ENCODE data around the gene ZFYVE21. TPM values are rescaled to one million over a fixed set of nuclear protein-coding genes. Genes with fewer than 3 reads are reported as not detected.

The ZFYVE21 gene
- total RNA-seq, 3 donors from 2014 or later, result 49.9 to 67.1 (median 60.9) TPM

- Histone ChIP-seq H3K36me3 (ENCODE audit: low read depth) (peaks cover 4% of the 10 kb centered on the region), H3K4me1 (ENCODE audit: low read depth) (peaks cover 27% of the 10 kb centered on the region), H3K4me3 (no peak overlapping the region), H3K9me3 (no peaks in the 10 kb centered on the region)
- intact Hi-C loops (cut with DNase I, micrococcal nuclease), result no loop called here
- ATAC-seq, result no peak
- DNase-seq, result no peak
- TF ChIP-seq, protein P1, sequence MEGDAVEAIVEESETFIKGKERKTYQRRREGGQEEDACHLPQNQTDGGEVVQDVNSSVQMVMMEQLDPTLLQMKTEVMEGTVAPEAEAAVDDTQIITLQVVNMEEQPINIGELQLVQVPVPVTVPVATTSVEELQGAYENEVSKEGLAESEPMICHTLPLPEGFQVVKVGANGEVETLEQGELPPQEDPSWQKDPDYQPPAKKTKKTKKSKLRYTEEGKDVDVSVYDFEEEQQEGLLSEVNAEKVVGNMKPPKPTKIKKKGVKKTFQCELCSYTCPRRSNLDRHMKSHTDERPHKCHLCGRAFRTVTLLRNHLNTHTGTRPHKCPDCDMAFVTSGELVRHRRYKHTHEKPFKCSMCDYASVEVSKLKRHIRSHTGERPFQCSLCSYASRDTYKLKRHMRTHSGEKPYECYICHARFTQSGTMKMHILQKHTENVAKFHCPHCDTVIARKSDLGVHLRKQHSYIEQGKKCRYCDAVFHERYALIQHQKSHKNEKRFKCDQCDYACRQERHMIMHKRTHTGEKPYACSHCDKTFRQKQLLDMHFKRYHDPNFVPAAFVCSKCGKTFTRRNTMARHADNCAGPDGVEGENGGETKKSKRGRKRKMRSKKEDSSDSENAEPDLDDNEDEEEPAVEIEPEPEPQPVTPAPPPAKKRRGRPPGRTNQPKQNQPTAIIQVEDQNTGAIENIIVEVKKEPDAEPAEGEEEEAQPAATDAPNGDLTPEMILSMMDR (IDR thresholded peaks at IDR 0.05), result no peak
These were observed 1.3 kb downstream of the ZFYVE21 start for GRCh38 chr14:103716899-103717411.

DNA sequence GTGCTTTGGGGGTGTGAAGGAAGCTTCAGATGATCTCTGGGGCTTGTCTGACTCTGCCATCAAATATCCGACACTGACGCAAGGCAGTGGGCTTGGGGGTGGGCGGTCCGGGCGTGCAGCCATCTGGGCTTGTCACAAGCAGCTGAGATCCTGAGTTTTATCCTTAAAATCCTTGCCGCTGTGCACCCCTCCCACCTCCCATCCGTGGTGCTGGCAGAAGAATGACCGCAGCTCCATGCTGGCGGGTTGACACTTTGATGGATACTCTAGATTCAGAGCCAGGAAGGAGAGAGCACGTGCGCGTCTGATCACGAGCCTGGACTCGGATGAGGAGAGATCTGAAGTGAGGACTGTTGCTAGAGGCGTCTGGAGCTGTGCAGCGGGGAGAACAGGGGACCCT is 3.0 kb downstream of the ZFYVE21 start:
- TF ChIP-seq, protein P1 (IDR thresholded peaks at IDR 0.05), result no peak
- Histone ChIP-seq H3K36me3 (ENCODE audit: low read depth) (peaks cover 4% of the 10 kb centered on the region), H3K9me3 (no peaks in the 10 kb centered on the region), H3K4me1 (ENCODE audit: low read depth) (peaks cover 23% of the 10 kb centered on the region), H3K4me3 (no peak overlapping the region)
- intact Hi-C loops (cut with DNase I, micrococcal nuclease), result no loop called here
- ATAC-seq (no peak), DNase-seq (no peak)

- no peaks in the 10 kb centered on the region for H3K9me3 ChIP-seq
- H3K4me3 ChIP-seq, result no peak overlapping the region
- intact Hi-C loops (cut with DNase I, micrococcal nuclease), result no loop called here
- no peak for DNase-seq
- peaks cover 4% of the 10 kb centered on the region for H3K36me3 ChIP-seq (ENCODE audit: low read depth)
- peaks cover 18% of the 10 kb centered on the region for H3K4me1 ChIP-seq (ENCODE audit: low read depth)
- TF ChIP-seq, protein P1 (IDR thresholded peaks at IDR 0.05), result no peak
- no peak for ATAC-seq
These were observed 4.1 kb downstream of the ZFYVE21 start for GRCh38 chr14:103719751-103720150.

GRCh38 chr14:103721334-103722120 is 5.9 kb downstream of the ZFYVE21 start:
- Histone ChIP-seq H3K4me1 (ENCODE audit: low read depth) (peaks cover 15% of the 10 kb centered on the region), H3K9me3 (no peaks in the 10 kb centered on the region), H3K4me3 (no peak overlapping the region), H3K36me3 (ENCODE audit: low read depth) (no peaks in the 10 kb centered on the region)
- ATAC-seq (no peak), DNase-seq (no peak)
- intact Hi-C loops (cut with DNase I, micrococcal nuclease), result no loop called here
- TF ChIP-seq, protein P1 (IDR thresholded peaks at IDR 0.05), result no peak

DNA sequence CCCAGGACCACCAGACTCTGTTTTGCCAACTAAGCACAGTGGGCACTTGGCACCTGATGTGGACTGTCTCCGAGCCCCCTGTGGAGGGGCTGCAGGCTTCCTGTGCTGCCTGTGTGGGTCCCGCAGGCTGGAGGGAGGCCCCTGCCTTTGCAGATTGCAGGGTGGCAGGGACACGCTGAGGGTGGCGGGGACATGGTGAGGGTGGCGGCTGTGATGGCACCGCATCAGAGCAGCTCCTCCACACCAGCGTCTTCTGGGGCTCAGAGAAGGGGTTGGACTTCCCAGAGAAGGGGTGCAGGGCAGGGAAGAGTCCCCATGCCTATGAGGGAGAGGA is 8.1 kb downstream of the ZFYVE21 start:
- Histone ChIP-seq H3K36me3 (ENCODE audit: low read depth) (peaks cover 3% of the 10 kb centered on the region), H3K4me3 (no peak overlapping the region), H3K9me3 (no peaks in the 10 kb centered on the region), H3K4me1 (ENCODE audit: low read depth) (peaks cover 15% of the 10 kb centered on the region)
- TF ChIP-seq, protein P1 (IDR thresholded peaks at IDR 0.05), result no peak
- ATAC-seq (no peak), DNase-seq (no peak)
- intact Hi-C loops (cut with DNase I, micrococcal nuclease), result no loop called here
